HEK293 (cell line): Measurements from ENCODE around the gene DMBT1.

Experiments
- CTCF ChIA-PET: fragments of 350-600 bp; formaldehyde crosslinking; extraction: SDS; loops from one replicate; lab custom pipeline; 2021; ENCODE audit warnings: antibody characterized with exemption; lab: Yijun Ruan, JAX
- POLR2A ChIA-PET: fragments of 300-600 bp; formaldehyde crosslinking; extraction: SDS; loops from one replicate; lab custom pipeline; 2020; ENCODE audit warnings: antibody characterized with exemption, inconsistent platforms; lab: Yijun Ruan, JAX
- H3K27ac ChIP-seq: fragments of 200-500 bp; sonication (Bioruptor generic); 2 replicates; pipeline ENCODE4 v1.5.1; 2014; ENCODE audit warnings: low read depth, low read length, control low read depth, inconsistent platforms; ENCODE audit errors: extremely low read depth
- H3K36me3 ChIP-seq, 2 experiments: fragments of 200-500 bp in 1 of 2; sonication (Bioruptor generic) in 1 of 2; 1 replicate in 1 of 2; 2 replicates in 1 of 2; pipeline ENCODE4 v1.5.1; 2014 to 2017; ENCODE audit warnings: inconsistent platforms in 2 of 2, low read length in 2 of 2; ENCODE audit not compliant: control insufficient read depth in 2 of 2, insufficient read depth in 1 of 2
- H3K4me1 ChIP-seq: fragments of 200-500 bp; sonication (Bioruptor generic); 2 replicates; pipeline ENCODE4 v1.5.1; 2014; ENCODE audit warnings: mild to moderate bottlenecking, low read length, inconsistent platforms; ENCODE audit not compliant: control insufficient read depth, insufficient read depth
- H3K4me3 ChIP-seq: 2 replicates; pipeline ENCODE4 v1.5.1; 2011; ENCODE audit warnings: low read depth, mild to moderate bottlenecking, control low read depth, low read length, moderate library complexity
- H3K9me3 ChIP-seq: fragments of 200-500 bp; sonication (Bioruptor generic); 2 replicates; pipeline ENCODE4 v1.5.1; 2014; ENCODE audit warnings: low read depth, low read length, inconsistent platforms; ENCODE audit not compliant: control insufficient read depth, insufficient read depth
- CTCF ChIP-seq: fragments of 450-650 bp; formaldehyde crosslinking; IDR thresholded peaks from 2 replicates; pipeline ENCODE4 v1.5.1; 2016; ENCODE audit warnings: missing biosample characterization, missing genetic modification characterization
- GFI1B ChIP-seq: fragments of 450-650 bp; formaldehyde crosslinking; IDR thresholded peaks from 2 replicates; pipeline ENCODE4 v1.5.1; 2016; ENCODE audit warnings: missing biosample characterization, missing genetic modification characterization
- GLI4 ChIP-seq: fragments of 450-650 bp; formaldehyde crosslinking; IDR thresholded peaks from 2 replicates; pipeline ENCODE4 v1.5.1; 2016; ENCODE audit warnings: missing biosample characterization, missing genetic modification characterization
- HOXC10 ChIP-seq: sonication (generic); formaldehyde crosslinking; IDR thresholded peaks from 2 replicates; pipeline ENCODE4 v1.8.1; 2023; ENCODE audit warnings: mild to moderate bottlenecking, missing genetic modification reagents
- MYNN ChIP-seq: fragments of 450-650 bp; formaldehyde crosslinking; IDR thresholded peaks from 2 replicates; pipeline ENCODE4 v1.5.1; 2016; ENCODE audit warnings: missing biosample characterization, missing genetic modification characterization, borderline replicate concordance
- OSR2 ChIP-seq: fragments of 450-650 bp; formaldehyde crosslinking; IDR thresholded peaks from 2 replicates; pipeline ENCODE4 v1.5.1; 2016; ENCODE audit warnings: missing biosample characterization, missing genetic modification characterization
- PRDM10 ChIP-seq: fragments of 450-650 bp; formaldehyde crosslinking; IDR thresholded peaks from 2 replicates; pipeline ENCODE4 v1.5.1; 2016; ENCODE audit warnings: missing biosample characterization, missing genetic modification characterization
- TCF7L2 ChIP-seq: IDR thresholded peaks from 2 replicates; pipeline ENCODE4 v1.6.1; 2011; ENCODE audit warnings: low read depth, mild to moderate bottlenecking, inconsistent platforms, low read length, moderate library complexity, borderline replicate concordance
- YY1 ChIP-seq: fragments of 450-650 bp; formaldehyde crosslinking; IDR thresholded peaks from 2 replicates; pipeline ENCODE4 v1.5.1; 2018; ENCODE audit warnings: missing biosample characterization, missing genetic modification characterization
- ZBTB1 ChIP-seq: fragments of 450-650 bp; formaldehyde crosslinking; IDR thresholded peaks from 2 replicates; pipeline ENCODE4 v1.5.1; 2016; ENCODE audit warnings: missing biosample characterization, missing genetic modification characterization
- ZFP69B ChIP-seq: fragments of 450-650 bp; formaldehyde crosslinking; IDR thresholded peaks from 2 replicates; pipeline ENCODE4 v1.5.1; 2016; ENCODE audit warnings: missing biosample characterization, missing genetic modification characterization
- ZNF10 ChIP-seq: fragments of 450-650 bp; formaldehyde crosslinking; IDR thresholded peaks from 2 replicates; pipeline ENCODE4 v1.5.1; 2017; ENCODE audit warnings: missing biosample characterization, missing genetic modification characterization
- ZNF155 ChIP-seq: fragments of 450-650 bp; formaldehyde crosslinking; IDR thresholded peaks from 2 replicates; pipeline ENCODE4 v1.5.1; 2016; ENCODE audit warnings: missing biosample characterization, missing genetic modification characterization
- ZNF2 ChIP-seq: fragments of 450-650 bp; formaldehyde crosslinking; IDR thresholded peaks from 2 replicates; pipeline ENCODE4 v1.5.1; 2016; ENCODE audit warnings: missing biosample characterization, missing genetic modification characterization
- ZNF211 ChIP-seq: fragments of 450-650 bp; formaldehyde crosslinking; IDR thresholded peaks from 2 replicates; pipeline ENCODE4 v1.5.1; 2016; ENCODE audit warnings: low read depth, missing biosample characterization, missing genetic modification characterization
- ZNF23 ChIP-seq: fragments of 450-650 bp; formaldehyde crosslinking; IDR thresholded peaks from 2 replicates; pipeline ENCODE4 v1.5.1; 2016; ENCODE audit warnings: missing biosample characterization, missing genetic modification characterization, borderline replicate concordance
- ZNF266 ChIP-seq: fragments of 450-650 bp; formaldehyde crosslinking; IDR thresholded peaks from 2 replicates; pipeline ENCODE4 v1.5.1; 2016; ENCODE audit warnings: missing biosample characterization, missing genetic modification characterization, low read depth
- ZNF362 ChIP-seq: fragments of 450-650 bp; formaldehyde crosslinking; IDR thresholded peaks from 2 replicates; pipeline ENCODE4 v1.5.1; 2016; ENCODE audit warnings: missing biosample characterization, missing genetic modification characterization
- ZNF366 ChIP-seq: fragments of 450-650 bp; formaldehyde crosslinking; conservative IDR thresholded peaks from 2 replicates; pipeline ENCODE4 v1.5.1; 2016; ENCODE audit warnings: missing biosample characterization, missing genetic modification characterization
- ZNF404 ChIP-seq: fragments of 450-650 bp; formaldehyde crosslinking; IDR thresholded peaks from 2 replicates; pipeline ENCODE4 v1.5.1; 2017; ENCODE audit warnings: missing biosample characterization, missing genetic modification characterization
- ZNF48 ChIP-seq: fragments of 450-650 bp; formaldehyde crosslinking; IDR thresholded peaks from 2 replicates; pipeline ENCODE4 v1.5.1; 2016; ENCODE audit warnings: missing biosample characterization, missing genetic modification characterization
- ZNF521 ChIP-seq: fragments of 450-650 bp; formaldehyde crosslinking; IDR thresholded peaks from 2 replicates; pipeline ENCODE4 v1.5.1; 2017; ENCODE audit warnings: missing biosample characterization, mild to moderate bottlenecking, missing genetic modification characterization
- ZNF529 ChIP-seq: fragments of 450-650 bp; formaldehyde crosslinking; IDR thresholded peaks from 2 replicates; pipeline ENCODE4 v1.5.1; 2017; ENCODE audit warnings: missing genetic modification characterization, missing biosample characterization; ENCODE audit not compliant: insufficient replicate concordance
- ZNF544 ChIP-seq: fragments of 450-650 bp; formaldehyde crosslinking; IDR thresholded peaks from 2 replicates; pipeline ENCODE4 v1.5.0; 2017; ENCODE audit warnings: missing biosample characterization, missing genetic modification characterization
- ZNF548 ChIP-seq: fragments of 450-650 bp; formaldehyde crosslinking; IDR thresholded peaks from 2 replicates; pipeline ENCODE4 v1.5.1; 2016; ENCODE audit warnings: missing biosample characterization, missing genetic modification characterization
- ZNF561 ChIP-seq: fragments of 450-650 bp; IDR thresholded peaks from 2 replicates; pipeline ENCODE4 v1.5.1; 2018; ENCODE audit warnings: missing biosample characterization, missing genetic modification characterization, borderline replicate concordance
- ZNF704 ChIP-seq: fragments of 450-650 bp; formaldehyde crosslinking; IDR thresholded peaks from 2 replicates; pipeline ENCODE4 v1.5.1; 2016; ENCODE audit warnings: missing biosample characterization, missing genetic modification characterization
- ZNF707 ChIP-seq: fragments of 450-650 bp; formaldehyde crosslinking; IDR thresholded peaks from 2 replicates; pipeline ENCODE4 v1.5.1; 2016; ENCODE audit warnings: missing biosample characterization, missing genetic modification characterization
- ZSCAN16 ChIP-seq: fragments of 450-650 bp; formaldehyde crosslinking; IDR thresholded peaks from 2 replicates; pipeline ENCODE4 v1.5.1; 2016; ENCODE audit warnings: missing biosample characterization, missing genetic modification characterization

The DMBT1 gene

GRCh38 chr10:122548407-122549085 lies 12.0 kb upstream of the DMBT1 start:
- ChIA-PET CTCF (interaction anchor here (0.6 to 2.0 kb wide), 2 partner anchors 17 to 496 kb away, joined by 3 to 8 read pairs; no protein-coding TSS in a partner anchor), POLR2A (no interaction called here)
- Histone ChIP-seq H3K36me3 (no peaks in the 10 kb centered on the region), H3K4me1 (no peaks in the 10 kb centered on the region), H3K9me3 (no peaks in the 10 kb centered on the region), H3K4me3 (no peak overlapping the region), H3K27ac (no peak overlapping the region)
- TF ChIP-seq HOXC10 (no peak), ZSCAN16 (no peak), ZNF266 (no peak), GLI4 (tag by site-specific recombination) (no peak), ZNF366 (tag by site-specific recombination) (no peak), ZNF548 (tag by site-specific recombination) (no peak), PRDM10 (no peak), MYNN (tag by site-specific recombination) (no peak), ZNF404 (tag by site-specific recombination) (no peak), CTCF (tag by site-specific recombination) (no peak), ZBTB1 (tag by site-specific recombination) (no peak), ZNF10 (tag by site-specific recombination) (no peak), ZNF2 (tag by site-specific recombination) (no peak), TCF7L2 (no peak), ZNF23 (no peak), YY1 (tag by site-specific recombination) (no peak), ZFP69B (tag by site-specific recombination) (no peak)
- TF ChIP-seq, all 188 proteins: peak for 0

- ChIA-PET POLR2A (no interaction called here), CTCF (interaction anchor here (0.5 kb wide), 1 partner anchor 14 kb away, joined by 3 read pairs; no protein-coding TSS in a partner anchor)
- H3K4me3 ChIP-seq: no peak overlapping the region
- H3K4me1 ChIP-seq: no peaks in the 10 kb centered on the region
- H3K27ac ChIP-seq: no peak overlapping the region
- no peaks in the 10 kb centered on the region for H3K36me3 ChIP-seq
- TF ChIP-seq ZNF704 (tag by site-specific recombination): no peak
- no peak for TF ChIP-seq ZNF211
- TF ChIP-seq GFI1B (tag by site-specific recombination): no peak
- TF ChIP-seq ZNF521 (tag by site-specific recombination): no peak
- TF ChIP-seq ZNF707 (tag by site-specific recombination): no peak
- TF ChIP-seq ZNF544 (tag by site-specific recombination): no peak
- TF ChIP-seq ZNF48 (tag by site-specific recombination): no peak
- TF ChIP-seq OSR2: no peak
- no peak for TF ChIP-seq ZNF529 (tag by site-specific recombination)
- no peak for TF ChIP-seq ZNF561
- no peak for TF ChIP-seq ZNF362 (tag by site-specific recombination)
- TF ChIP-seq ZNF155 (tag by site-specific recombination): no peak
- H3K9me3 ChIP-seq: no peaks in the 10 kb centered on the region
Measured at GRCh38 chr10:122549636-122550035, 10.9 kb upstream of the DMBT1 start.
